NCI-H1105 treated with DMSO at 0.1 percent for 48 hours (cell line): Measurements from ENCODE around the gene E2F2.
A peak's percentile ranks its signal among the peaks of the same experiment; 100 is the strongest.

ENCODE experiments used
- DNase-seq: peaks from one replicate; lab custom pipeline; 2025; lab: John Stamatoyannopoulos, UW

E2F2 gene

DNA sequence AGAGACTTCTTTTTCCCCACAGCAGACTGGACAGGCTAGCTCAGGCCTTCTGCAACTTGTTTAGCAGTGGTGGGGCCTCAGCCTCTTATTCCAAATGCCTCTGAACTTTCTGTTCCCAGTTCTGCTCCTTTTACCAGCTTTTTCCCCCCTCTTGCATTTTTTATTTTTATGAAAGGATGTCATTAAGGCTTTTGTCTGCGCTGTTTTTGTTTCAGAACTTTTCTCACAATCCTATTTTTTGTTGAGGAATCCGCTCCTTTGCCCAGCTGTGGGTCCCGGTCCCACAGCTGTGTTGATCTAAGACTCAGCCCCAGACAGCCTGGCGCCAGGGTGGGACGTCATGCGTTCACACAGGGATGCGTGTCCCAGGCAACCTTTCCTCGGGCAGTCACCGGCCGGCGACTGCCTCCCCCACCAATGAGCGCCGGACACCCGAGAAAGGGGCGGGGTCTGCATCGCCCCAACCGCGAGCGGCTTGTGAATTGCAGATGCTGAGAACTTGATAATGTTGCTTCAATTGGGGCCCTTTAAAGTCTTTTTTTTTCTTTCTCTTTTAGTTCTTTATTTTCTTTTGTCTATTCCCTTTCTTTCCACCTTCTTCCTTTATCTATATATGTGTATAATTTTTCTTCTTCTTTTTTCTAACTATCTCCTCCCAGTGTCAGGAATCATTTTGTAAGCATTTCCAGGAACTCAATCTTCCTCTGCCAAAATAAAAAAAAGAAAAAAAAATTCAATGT is 31.3 kb upstream of the E2F2 start:
- DNase-seq: peak; percentile 98

- no peak for DNase-seq
Observed at GRCh38 chr1:23561813-23562100, 30.7 kb upstream of the E2F2 start.

DNA sequence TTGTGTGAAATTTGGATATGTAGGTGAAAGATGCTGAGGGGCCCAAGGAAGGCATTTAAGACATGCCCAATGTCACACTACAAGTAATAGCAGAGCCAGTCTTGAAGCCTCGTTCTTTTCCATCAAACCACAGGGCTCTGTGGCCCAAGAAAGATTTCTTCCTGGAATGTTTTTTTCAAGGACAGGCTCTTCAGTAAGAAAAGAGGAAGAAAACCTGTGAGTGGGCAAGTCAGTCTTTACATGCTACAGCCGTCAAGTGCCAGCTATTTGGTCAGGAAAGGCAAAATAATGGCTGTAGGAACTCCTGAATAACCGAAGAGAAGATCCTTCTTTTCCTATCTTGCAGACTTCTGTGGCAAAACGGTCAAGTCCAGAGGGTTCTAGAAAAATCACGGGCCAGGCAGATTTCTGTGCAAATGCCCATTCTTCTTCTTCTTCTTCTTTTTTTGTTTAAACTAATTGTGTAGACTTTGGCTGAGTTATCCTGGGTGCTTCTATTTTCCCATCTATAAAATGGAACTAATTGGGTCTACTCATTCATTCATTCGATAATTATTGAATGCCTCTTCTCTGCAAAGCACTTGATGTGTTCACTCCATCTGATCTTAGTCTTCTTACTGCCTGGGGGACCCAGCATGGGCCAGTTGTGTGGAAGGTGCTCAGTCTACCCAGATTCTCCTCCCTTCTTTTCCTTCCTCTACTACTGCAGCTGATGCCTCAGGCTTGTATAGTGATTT is 30.2 kb upstream of the E2F2 start:
- DNase-seq: no peak

- peak; percentile 50 for DNase-seq
Observed at GRCh38 chr1:23559985-23560741, 29.1 kb upstream of the E2F2 start.

DNA sequence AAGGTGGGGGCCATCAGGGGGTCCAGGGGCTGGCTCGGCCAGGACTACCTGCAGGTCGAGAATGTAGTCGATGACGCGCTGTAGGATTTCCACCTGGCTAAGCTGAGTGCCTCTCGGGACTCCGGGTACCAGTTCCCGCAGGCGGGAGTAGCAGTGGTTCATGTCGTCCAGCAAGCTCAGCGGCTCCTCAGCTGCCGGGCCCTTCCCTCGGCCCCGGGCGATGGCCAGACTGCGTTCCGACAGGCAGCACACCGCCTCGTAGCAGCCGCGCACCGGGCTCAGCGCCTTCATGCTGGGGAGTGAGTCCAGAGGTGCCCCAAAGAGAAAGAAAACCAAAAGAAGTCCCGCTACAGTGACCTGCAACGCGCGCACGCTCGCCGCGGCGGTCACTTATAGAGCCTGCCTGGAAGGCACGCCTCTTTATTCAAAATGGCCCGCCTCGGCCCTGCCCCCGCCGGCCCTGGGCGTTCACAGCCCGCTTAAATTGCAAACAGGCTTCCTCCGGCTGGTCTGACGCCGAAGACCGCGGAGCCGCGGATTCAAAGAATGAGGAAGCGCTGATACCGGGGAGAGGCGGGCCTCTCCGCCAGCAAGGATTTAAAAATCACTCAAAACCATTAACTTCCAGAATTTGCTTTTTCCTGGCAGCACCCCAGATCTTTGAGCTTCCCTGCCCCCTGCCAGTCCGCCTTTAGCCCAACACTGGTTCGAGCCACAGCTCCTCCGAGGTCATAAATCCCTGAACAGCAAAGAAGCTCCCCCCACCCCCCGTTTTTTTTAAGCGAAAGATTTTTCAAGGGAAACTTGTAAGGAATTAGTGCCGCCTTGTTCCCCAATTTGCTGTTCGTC is 28.3 kb upstream of the E2F2 start, which contains the start of gene ID3:
Gene ID3 (minus strand): TSS at position 366 of the 849 bp plus-strand sequence. CDS start 75 bp downstream, at position 291.
- DNase-seq: peak; percentile 94

DNA sequence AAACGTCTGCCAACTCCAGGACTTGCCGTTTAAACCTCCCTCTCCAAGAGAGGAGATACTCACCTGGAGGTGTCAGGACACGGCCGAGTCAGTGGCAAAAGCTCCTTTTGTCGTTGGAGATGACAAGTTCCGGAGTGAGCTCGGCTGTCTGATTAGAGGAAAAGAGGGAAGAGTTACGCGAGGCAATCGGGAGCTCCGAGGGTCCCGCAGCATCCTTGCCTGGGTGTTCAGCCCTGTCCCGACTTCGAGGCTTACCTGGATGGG is 27.8 kb upstream of the E2F2 start:
- no peak for DNase-seq

DNA sequence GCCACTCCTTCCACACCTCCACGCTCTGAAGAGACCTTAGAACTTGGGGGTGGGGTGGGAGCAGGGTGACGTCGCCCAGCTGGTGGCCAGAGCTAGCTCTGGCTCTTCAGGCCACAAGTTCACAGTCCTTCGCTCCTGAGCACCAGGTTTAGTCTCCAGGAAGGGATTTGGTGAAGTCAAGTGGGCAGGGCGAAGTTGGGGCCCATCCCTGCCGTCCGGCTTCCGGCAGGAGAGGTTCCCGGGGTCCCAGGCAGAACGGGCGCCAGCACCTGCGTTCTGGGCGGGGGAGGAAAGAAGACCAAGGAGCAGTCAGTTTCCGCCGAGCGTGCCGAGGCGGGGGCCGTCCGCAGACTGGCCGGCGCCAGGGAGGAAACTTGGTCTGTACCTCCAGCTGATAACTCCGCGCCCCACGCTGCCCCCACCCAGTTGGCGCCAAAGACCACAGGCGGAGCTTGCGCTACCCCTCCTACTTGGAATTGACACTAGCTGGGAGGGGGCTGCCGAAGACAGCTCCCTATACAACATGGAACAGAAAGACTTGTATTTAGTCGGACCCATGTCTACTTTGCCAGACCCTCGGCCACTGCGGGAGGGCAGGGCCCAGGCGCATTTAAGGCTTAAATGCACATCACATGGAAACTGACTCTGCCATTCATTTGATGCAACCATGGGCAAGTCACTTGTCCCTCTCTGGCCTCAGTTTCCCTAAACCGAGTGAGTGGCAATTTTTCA is 27.3 kb upstream of the E2F2 start:
- DNase-seq: peak; percentile 76

GRCh38 chr1:23557471-23558124 is 26.6 kb upstream of the E2F2 start:
- DNase-seq: no peak

DNA sequence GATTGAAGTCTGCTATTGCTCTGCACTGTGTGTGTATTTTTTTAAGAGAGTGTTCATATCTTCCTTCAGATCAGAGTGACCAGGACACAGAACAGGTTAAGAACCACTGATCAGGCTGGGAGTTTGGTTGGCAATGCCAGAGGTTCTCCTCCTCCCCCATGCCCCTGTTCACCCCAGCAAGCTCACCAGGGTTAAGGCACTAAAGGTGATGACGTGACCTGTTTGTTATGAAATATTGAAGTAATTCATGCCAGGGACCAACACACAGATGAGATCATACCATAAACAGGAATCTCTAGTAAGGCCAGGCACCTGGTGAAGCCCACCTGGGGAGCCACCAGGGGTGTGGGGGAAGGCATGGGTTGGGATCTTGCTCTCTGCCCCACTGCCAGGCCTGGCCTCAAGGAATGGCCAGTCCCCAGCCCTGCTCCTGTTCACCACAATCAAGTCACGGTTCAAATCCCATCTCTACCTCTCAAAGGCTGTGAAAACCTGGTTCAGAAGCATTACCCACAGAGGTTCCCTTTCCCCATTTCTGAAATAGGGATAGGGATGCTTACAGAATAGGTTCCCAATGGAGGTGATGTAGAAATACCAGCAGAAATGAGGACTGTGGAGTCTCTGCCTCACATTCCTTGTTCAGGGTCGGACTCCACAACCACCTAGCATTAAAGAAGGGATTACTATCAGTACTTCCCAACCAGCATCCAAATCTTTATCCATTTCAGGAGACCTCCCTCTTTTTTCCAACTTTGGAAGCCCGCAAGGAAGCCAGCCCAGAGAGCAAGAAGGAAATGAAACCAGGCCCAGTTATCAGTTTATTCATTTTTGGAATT is 25.8 kb upstream of the E2F2 start:
- peak; percentile 55 for DNase-seq

GRCh38 chr1:23555986-23556634 is 25.1 kb upstream of the E2F2 start:
- peak; percentile 83 for DNase-seq

GRCh38 chr1:23555270-23555985 is 24.4 kb upstream of the E2F2 start:
- DNase-seq: peak; percentile 88

DNA sequence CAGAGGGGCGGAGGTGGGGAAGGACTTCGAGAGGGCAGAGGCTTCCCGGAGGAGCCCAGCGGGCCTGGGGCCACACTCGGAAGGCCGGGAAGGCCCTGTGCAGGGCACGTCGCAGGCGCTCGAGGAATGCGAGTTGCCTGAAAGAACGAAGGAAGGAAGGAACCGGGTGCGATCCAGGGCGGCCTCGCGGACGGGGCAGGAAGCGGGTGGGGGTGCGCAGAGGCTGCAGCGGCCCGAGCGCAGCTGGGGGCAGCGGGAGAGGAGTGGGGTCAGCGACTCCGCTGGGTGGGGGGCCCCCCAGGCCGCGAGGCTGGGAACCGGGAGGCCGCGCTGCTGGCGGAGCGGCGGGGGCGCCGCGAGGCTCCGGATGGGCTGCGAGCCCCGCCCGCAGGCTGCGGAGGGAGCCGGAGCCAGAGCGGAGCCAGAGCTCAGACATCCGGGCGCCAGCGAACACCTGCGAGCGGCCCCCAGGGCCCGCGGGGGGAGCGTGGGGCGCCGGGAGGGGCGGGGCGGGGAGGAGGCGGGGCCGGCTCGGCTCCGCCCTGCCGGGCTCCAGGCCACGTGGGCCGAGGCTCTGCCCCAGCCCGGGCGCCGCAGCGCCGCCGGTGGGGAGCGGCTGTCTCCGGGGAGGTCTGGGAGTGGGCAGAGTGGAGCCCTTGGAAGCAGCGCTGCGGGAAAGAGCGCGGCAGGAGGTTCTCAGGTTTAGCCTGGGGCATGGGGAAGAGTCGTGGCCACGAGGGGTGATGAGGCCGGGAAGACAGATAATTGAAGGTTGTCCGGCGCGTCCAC is 23.6 kb upstream of the E2F2 start:
- DNase-seq: peak; percentile 99

DNA sequence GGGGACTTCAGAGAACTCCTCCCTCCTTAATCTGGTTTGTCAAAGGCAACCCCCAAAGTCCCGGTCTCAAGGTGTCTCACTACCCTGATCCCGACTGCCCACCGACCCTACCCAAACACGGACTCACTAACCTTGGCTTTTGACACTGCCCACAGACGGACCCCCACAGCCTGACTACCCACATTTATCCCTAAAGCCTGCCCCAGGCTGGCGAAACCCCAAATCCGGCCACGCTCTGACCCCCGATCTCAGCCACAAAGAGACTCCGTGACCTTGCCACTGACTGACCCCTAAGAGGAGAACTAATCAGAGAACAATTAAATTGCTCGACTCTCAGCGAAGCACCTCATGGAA is 23.1 kb upstream of the E2F2 start:
- DNase-seq: no peak

DNA sequence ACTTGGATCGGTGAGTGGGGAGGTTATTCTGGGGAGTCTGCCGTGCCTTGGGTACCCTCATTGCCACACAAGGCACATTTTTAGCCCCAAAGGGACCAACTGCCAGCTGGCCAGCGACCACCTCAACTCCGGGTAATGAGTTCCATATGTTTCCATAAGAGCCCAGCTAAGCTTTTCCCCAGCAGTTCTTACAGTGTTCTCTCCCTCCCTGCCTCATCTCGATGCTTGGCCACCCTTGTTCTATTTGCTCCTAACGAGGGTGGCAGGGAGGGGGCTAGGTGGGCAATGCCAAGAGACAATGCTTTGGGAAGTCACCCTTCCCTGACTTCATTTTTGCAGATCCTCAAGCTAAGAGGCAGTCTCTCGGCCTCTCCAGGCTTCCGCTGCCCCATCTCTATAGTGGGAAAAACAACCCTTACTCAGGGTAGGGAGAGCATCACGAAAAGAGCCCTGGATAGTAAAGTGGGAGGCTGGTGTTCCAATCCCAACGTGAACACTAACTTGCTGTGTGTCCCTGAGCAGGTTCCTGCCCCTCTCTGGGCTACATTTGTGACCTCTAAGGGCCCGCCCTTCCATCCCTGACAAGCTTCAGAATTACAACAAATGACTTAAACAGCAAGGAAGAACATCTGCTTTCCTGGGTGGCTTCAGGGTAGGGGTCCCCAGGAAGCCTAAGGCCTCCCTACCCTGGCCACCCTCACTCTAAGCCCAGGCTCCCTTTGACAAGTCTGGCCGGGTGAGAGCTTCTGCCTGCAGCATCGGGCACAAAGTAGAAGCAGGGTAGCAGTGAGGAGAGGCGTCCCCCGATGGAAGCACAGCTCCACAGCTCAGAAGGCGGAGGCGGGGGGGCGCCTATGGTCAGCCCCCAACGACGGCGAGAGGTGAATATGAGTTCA is 22.4 kb upstream of the E2F2 start:
- no peak for DNase-seq

- DNase-seq: no peak
Observed at GRCh38 chr1:23551849-23552248, 20.8 kb upstream of the E2F2 start.

GRCh38 chr1:23548704-23549143 is 17.7 kb upstream of the E2F2 start:
- DNase-seq: no peak
